ENCODE results near the gene CDKAL1. TPM values are rescaled to one million over a fixed set of nuclear protein-coding genes. Genes with fewer than 3 reads are reported as not detected.

CDKAL1 gene
- total and polyA plus RNA-seq, 2 of the 13 experiments (the other 11 are each of a cell fraction or from before 2014, with no cell fraction given), result 9.5 to 27.7 TPM

DNA sequence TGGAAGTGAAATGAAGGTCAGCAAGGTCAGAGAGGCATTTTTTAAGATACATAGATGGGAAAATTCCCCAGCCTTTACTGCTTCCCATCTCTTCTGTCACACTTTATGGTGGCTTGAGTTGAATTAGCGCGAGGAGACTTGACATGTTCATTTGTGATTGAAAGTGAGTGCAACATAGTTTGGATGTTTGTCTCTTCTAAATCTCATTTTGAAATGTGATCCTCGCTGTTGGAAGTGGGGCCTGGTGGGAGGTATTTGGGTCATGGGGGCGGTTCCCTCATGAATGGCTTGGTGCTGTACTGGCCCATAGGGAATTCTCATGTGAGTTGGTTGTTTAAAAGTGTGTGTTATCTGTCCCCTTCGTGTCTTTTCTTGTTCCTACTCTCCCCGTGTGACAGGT, 237.2 kb downstream of the CDKAL1 start:
- Histone ChIP-seq H3K27ac (ENCODE audit: extremely low read length, insufficient read depth, low read length) (no peak overlapping the region), H3K79me2 (ENCODE audit: insufficient read depth, low read length) (no peaks in the 10 kb centered on the region), H3K36me3 (replicated peaks in 1 of 2; ENCODE audit: control insufficient read depth in 1 of 2, insufficient read depth in 2 of 2, low read length in 2 of 2) (no peaks in the 10 kb centered on the region), H4K20me1 (ENCODE audit: insufficient read depth, low read length) (no peaks in the 10 kb centered on the region), H3K4me2 (ENCODE audit: low read depth, low read length) (no peak overlapping the region), H3K4me3 (replicated peaks in 1 of 3; ENCODE audit: insufficient read depth in 1 of 3, low read depth in 2 of 3, low read length in 3 of 3) (no peak overlapping the region), H2AFZ (ENCODE audit: low read length) (no peak overlapping the region), H3K9me3 (ENCODE audit: low read length) (no peaks in the 10 kb centered on the region), H3K27me3 (ENCODE audit: control insufficient read depth in 1 of 2, insufficient read depth in 2 of 2, low read length in 2 of 2) (no peaks in the 10 kb centered on the region), H3K9ac (ENCODE audit: insufficient read depth, low read depth, low read length) (no peak overlapping the region), H3K4me1 (ENCODE audit: insufficient read depth, low read length) (no peaks in the 10 kb centered on the region)
- in situ Hi-C loops (cut with HindIII; ENCODE audit: extremely low pct_ligation_motif_present, low pct_unique_long_range_greater_than_20kb) (no loop called here), intact Hi-C loops (cut with micrococcal nuclease; ENCODE audit: unreplicated experiment) (no loop called here)
- no peak for TF ChIP-seq ZNF558 (CRISPR knock-in tag; IDR thresholded peaks at IDR 0.05; ENCODE audit: borderline replicate concordance)
- TF ChIP-seq IRF2 (CRISPR knock-in tag; IDR thresholded peaks at IDR 0.05), result no peak
- no peak for TF ChIP-seq ZNF776 (CRISPR knock-in tag; IDR thresholded peaks at IDR 0.05)
- TF ChIP-seq ZNF276 (CRISPR knock-in tag; IDR thresholded peaks at IDR 0.05; ENCODE audit: low read depth), result no peak
- TF ChIP-seq ZNF331 (CRISPR knock-in tag; IDR thresholded peaks at IDR 0.05), result no peak
- TF ChIP-seq, protein P1, sequence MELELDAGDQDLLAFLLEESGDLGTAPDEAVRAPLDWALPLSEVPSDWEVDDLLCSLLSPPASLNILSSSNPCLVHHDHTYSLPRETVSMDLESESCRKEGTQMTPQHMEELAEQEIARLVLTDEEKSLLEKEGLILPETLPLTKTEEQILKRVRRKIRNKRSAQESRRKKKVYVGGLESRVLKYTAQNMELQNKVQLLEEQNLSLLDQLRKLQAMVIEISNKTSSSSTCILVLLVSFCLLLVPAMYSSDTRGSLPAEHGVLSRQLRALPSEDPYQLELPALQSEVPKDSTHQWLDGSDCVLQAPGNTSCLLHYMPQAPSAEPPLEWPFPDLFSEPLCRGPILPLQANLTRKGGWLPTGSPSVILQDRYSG (CRISPR knock-in tag; IDR thresholded peaks at IDR 0.05), result no peak
- no peak for TF ChIP-seq AHR (CRISPR knock-in tag; IDR thresholded peaks at IDR 0.05)
- TF ChIP-seq, protein P2, sequence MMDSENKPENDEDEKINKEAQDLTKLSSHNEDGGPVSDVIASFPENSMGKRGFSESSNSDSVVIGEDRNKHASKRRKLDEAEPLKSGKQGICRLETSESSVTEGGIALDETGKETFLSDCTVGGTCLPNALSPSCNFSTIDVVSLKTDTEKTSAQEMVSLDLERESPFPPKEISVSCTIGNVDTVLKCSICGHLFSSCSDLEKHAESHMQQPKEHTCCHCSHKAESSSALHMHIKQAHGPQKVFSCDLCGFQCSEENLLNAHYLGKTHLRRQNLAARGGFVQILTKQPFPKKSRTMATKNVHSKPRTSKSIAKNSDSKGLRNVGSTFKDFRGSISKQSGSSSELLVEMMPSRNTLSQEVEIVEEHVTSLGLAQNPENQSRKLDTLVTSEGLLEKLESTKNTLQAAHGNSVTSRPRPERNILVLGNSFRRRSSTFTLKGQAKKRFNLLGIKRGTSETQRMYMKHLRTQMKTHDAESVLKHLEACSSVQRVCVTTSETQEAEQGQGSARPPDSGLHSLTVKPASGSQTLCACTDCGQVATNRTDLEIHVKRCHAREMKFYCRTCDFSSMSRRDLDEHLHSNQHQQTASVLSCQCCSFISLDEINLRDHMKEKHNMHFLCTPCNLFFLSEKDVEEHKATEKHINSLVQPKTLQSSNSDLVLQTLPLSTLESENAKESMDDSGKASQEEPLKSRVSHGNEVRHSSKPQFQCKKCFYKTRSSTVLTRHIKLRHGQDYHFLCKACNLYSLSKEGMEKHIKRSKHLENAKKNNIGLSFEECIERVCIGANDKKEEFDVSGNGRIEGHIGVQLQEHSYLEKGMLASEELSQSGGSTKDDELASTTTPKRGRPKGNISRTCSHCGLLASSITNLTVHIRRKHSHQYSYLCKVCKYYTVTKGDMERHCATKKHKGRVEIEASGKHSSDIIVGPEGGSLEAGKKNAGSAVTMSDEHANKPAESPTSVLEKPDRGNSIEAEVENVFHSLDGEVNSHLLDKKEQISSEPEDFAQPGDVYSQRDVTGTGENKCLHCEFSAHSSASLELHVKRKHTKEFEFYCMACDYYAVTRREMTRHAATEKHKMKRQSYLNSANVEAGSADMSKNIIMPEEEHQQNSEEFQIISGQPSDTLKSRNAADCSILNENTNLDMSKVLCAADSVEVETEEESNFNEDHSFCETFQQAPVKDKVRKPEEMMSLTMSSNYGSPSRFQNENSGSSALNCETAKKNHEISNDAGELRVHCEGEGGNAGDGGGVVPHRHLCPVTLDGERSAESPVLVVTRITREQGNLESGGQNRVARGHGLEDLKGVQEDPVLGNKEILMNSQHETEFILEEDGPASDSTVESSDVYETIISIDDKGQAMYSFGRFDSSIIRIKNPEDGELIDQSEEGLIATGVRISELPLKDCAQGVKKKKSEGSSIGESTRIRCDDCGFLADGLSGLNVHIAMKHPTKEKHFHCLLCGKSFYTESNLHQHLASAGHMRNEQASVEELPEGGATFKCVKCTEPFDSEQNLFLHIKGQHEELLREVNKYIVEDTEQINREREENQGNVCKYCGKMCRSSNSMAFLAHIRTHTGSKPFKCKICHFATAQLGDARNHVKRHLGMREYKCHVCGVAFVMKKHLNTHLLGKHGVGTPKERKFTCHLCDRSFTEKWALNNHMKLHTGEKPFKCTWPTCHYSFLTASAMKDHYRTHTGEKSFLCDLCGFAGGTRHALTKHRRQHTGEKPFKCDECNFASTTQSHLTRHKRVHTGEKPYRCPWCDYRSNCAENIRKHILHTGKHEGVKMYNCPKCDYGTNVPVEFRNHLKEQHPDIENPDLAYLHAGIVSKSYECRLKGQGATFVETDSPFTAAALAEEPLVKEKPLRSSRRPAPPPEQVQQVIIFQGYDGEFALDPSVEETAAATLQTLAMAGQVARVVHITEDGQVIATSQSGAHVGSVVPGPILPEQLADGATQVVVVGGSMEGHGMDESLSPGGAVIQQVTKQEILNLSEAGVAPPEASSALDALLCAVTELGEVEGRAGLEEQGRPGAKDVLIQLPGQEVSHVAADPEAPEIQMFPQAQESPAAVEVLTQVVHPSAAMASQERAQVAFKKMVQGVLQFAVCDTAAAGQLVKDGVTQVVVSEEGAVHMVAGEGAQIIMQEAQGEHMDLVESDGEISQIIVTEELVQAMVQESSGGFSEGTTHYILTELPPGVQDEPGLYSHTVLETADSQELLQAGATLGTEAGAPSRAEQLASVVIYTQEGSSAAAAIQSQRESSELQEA (CRISPR knock-in tag; IDR thresholded peaks at IDR 0.05; ENCODE audit: not compliant biosample characterization), result no peak
- ATAC-seq (no peak), FAIRE-seq (no peak), DNase-seq (ENCODE audit: low spot score) (no peak)
- WGBS (ENCODE audit: low lambda C conversion rate), result 90% methylated on average over 6 of the region's 6 CpGs
- CTCF ChIA-PET (ENCODE audit: low intra/inter-chr PET ratio, low total read pairs), result no interaction called here
- no TSS peak for BruUV-seq (replicated peaks)
- POLR2A ChIA-PET, result no interaction called here
